ENCODE measurements around the gene GARIN3. TPM values are rescaled to one million over a fixed set of nuclear protein-coding genes. Genes with fewer than 3 reads are reported as not detected.
A peak's percentile ranks its signal among the peaks of the same experiment; 100 is the strongest.

GARIN3 gene
- total RNA-seq, 1 experiment from 2014 or later = not detected

- no peak overlapping the region for H3K4me3 ChIP-seq (ENCODE audit: insufficient read depth, low read depth, low read length)
- no peaks in the 10 kb centered on the region for H3K27me3 ChIP-seq (ENCODE audit: control insufficient read depth, insufficient read depth, low read length)
- no peak for DNase-seq
- H3K36me3 ChIP-seq (replicated peaks; ENCODE audit: control insufficient read depth, insufficient read depth, low read length) = no peaks in the 10 kb centered on the region
Observed at GRCh38 chr5:157168286-157168685, 2.2 kb upstream of the GARIN3 start.

- DNase-seq = no peak
- H3K36me3 ChIP-seq (replicated peaks; ENCODE audit: control insufficient read depth, insufficient read depth, low read length) = no peaks in the 10 kb centered on the region
- H3K4me3 ChIP-seq (ENCODE audit: insufficient read depth, low read depth, low read length) = no peak overlapping the region
- H3K27me3 ChIP-seq (ENCODE audit: control insufficient read depth, insufficient read depth, low read length) = no peaks in the 10 kb centered on the region
Observed at GRCh38 chr5:157167214-157167621, 1.2 kb upstream of the GARIN3 start.

- H3K36me3 ChIP-seq (replicated peaks; ENCODE audit: control insufficient read depth, insufficient read depth, low read length) = no peaks in the 10 kb centered on the region
- no peak for DNase-seq
- no peak overlapping the region for H3K4me3 ChIP-seq (ENCODE audit: insufficient read depth, low read depth, low read length)
- no peaks in the 10 kb centered on the region for H3K27me3 ChIP-seq (ENCODE audit: control insufficient read depth, insufficient read depth, low read length)
Observed at GRCh38 chr5:157165668-157166067, 396 bp downstream of the GARIN3 start.

- no peaks in the 10 kb centered on the region for H3K27me3 ChIP-seq (ENCODE audit: control insufficient read depth, insufficient read depth, low read length)
- DNase-seq = no peak
- H3K4me3 ChIP-seq (ENCODE audit: insufficient read depth, low read depth, low read length) = no peak overlapping the region
- no peaks in the 10 kb centered on the region for H3K36me3 ChIP-seq (replicated peaks; ENCODE audit: control insufficient read depth, insufficient read depth, low read length)
Observed at GRCh38 chr5:157165261-157165660, 803 bp downstream of the GARIN3 start.

- H3K36me3 ChIP-seq (replicated peaks; ENCODE audit: control insufficient read depth, insufficient read depth, low read length) = no peaks in the 10 kb centered on the region
- DNase-seq = no peak
- H3K4me3 ChIP-seq (ENCODE audit: insufficient read depth, low read depth, low read length) = no peak overlapping the region
- H3K27me3 ChIP-seq (ENCODE audit: control insufficient read depth, insufficient read depth, low read length) = no peaks in the 10 kb centered on the region
Observed at GRCh38 chr5:157164521-157164920, 1.5 kb downstream of the GARIN3 start.

- no peaks in the 10 kb centered on the region for H3K27me3 ChIP-seq (ENCODE audit: control insufficient read depth, insufficient read depth, low read length)
- no peak overlapping the region for H3K4me3 ChIP-seq (ENCODE audit: insufficient read depth, low read depth, low read length)
- DNase-seq = no peak
- H3K36me3 ChIP-seq (replicated peaks; ENCODE audit: control insufficient read depth, insufficient read depth, low read length) = no peaks in the 10 kb centered on the region
Observed at GRCh38 chr5:157162919-157163510, 3.0 kb downstream of the GARIN3 start.

- no peak overlapping the region for H3K4me3 ChIP-seq (ENCODE audit: insufficient read depth, low read depth, low read length)
- H3K36me3 ChIP-seq (replicated peaks; ENCODE audit: control insufficient read depth, insufficient read depth, low read length) = no peaks in the 10 kb centered on the region
- no peak for DNase-seq
- no peaks in the 10 kb centered on the region for H3K27me3 ChIP-seq (ENCODE audit: control insufficient read depth, insufficient read depth, low read length)
Observed at GRCh38 chr5:157161996-157162395, 4.1 kb downstream of the GARIN3 start.

- no peak for DNase-seq
- no peaks in the 10 kb centered on the region for H3K36me3 ChIP-seq (replicated peaks; ENCODE audit: control insufficient read depth, insufficient read depth, low read length)
- no peaks in the 10 kb centered on the region for H3K27me3 ChIP-seq (ENCODE audit: control insufficient read depth, insufficient read depth, low read length)
- no peak overlapping the region for H3K4me3 ChIP-seq (ENCODE audit: insufficient read depth, low read depth, low read length)
Observed at GRCh38 chr5:157160001-157160400, 6.1 kb downstream of the GARIN3 start.

GRCh38 chr5:157159209-157159751, 6.8 kb downstream of the GARIN3 start:
- no peak for DNase-seq
- Histone ChIP-seq H3K36me3 (replicated peaks; ENCODE audit: control insufficient read depth, insufficient read depth, low read length) (no peaks in the 10 kb centered on the region), H3K27me3 (ENCODE audit: control insufficient read depth, insufficient read depth, low read length) (no peaks in the 10 kb centered on the region), H3K4me3 (ENCODE audit: insufficient read depth, low read depth, low read length) (no peak overlapping the region)

GRCh38 chr5:157157293-157157891, 8.7 kb downstream of the GARIN3 start:
- DNase-seq = no peak
- no peaks in the 10 kb centered on the region for H3K27me3 ChIP-seq (ENCODE audit: control insufficient read depth, insufficient read depth, low read length)
- H3K4me3 ChIP-seq (ENCODE audit: insufficient read depth, low read depth, low read length) = no peak overlapping the region

GRCh38 chr5:157155297-157155696, 10.8 kb downstream of the GARIN3 start:
- no peaks in the 10 kb centered on the region for H3K36me3 ChIP-seq (replicated peaks; ENCODE audit: control insufficient read depth, insufficient read depth, low read length)
- H3K4me3 ChIP-seq (ENCODE audit: insufficient read depth, low read depth, low read length) = no peak overlapping the region
- no peak for DNase-seq
- H3K27me3 ChIP-seq (ENCODE audit: control insufficient read depth, insufficient read depth, low read length) = no peaks in the 10 kb centered on the region

More at GRCh38 chr5:157157293-157157891, 8.7 kb downstream of the GARIN3 start:
- no peaks in the 10 kb centered on the region for H3K36me3 ChIP-seq (replicated peaks; ENCODE audit: control insufficient read depth, insufficient read depth, low read length)

- Histone ChIP-seq H3K4me3 (ENCODE audit: insufficient read depth, low read depth, low read length) (no peak overlapping the region), H3K36me3 (replicated peaks; ENCODE audit: control insufficient read depth, insufficient read depth, low read length) (no peaks in the 10 kb centered on the region), H3K27me3 (ENCODE audit: control insufficient read depth, insufficient read depth, low read length) (no peaks in the 10 kb centered on the region)
- DNase-seq = no peak
Observed at GRCh38 chr5:157150995-157151394, 15.1 kb downstream of the GARIN3 start.

- H3K27me3 ChIP-seq (ENCODE audit: control insufficient read depth, insufficient read depth, low read length) = no peaks in the 10 kb centered on the region
- H3K36me3 ChIP-seq (replicated peaks; ENCODE audit: control insufficient read depth, insufficient read depth, low read length) = no peaks in the 10 kb centered on the region
- peak; percentile 61 for DNase-seq
- no peak overlapping the region for H3K4me3 ChIP-seq (ENCODE audit: insufficient read depth, low read depth, low read length)
Observed at GRCh38 chr5:157148734-157149615, 17.1 kb downstream of the GARIN3 start.

- Histone ChIP-seq H3K27me3 (ENCODE audit: control insufficient read depth, insufficient read depth, low read length) (no peaks in the 10 kb centered on the region), H3K36me3 (replicated peaks; ENCODE audit: control insufficient read depth, insufficient read depth, low read length) (peaks cover 4% of the 10 kb centered on the region), H3K4me3 (ENCODE audit: insufficient read depth, low read depth, low read length) (peak overlapping the region; percentile 95)
- peak; percentile 57 for DNase-seq
Observed at GRCh38 chr5:157143127-157143971, 22.7 kb downstream of the GARIN3 start.

All from H7 (cell line).